Erythroblast (primary cell): ENCODE results near the gene WFIKKN2.

ENCODE experiments used
- GATA1 ChIP-seq: IDR thresholded peaks from 2 replicates; pipeline ENCODE4 v1.6.1; 2011; ENCODE audit warnings: low read depth, mild to moderate bottlenecking, control low read depth, low read length, moderate library complexity
- POLR2A ChIP-seq: IDR thresholded peaks from 2 replicates; pipeline ENCODE4 v1.6.1; 2011; ENCODE audit warnings: mild to moderate bottlenecking, low read length

DNA sequence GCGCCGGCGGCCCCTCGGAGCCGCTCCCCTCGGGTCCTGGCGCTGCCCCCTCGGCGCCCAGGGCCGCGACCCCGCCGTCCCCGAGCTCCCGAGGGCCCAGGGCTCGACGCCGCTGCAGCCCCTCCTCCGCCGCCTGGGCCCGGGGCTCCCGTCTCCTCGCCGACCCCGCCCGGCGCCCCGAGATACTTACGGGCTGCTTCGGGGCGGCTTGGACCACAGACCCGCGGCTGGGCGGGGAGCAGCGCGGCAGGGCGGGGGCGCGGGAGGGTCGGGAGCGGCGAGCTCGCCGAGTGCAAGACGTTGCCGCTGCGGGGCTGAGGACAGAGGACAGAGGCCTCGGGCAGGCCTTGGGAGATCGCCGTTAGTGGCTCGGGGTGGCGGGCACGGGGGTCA lies 30.5 kb downstream of the WFIKKN2 start:
- TF ChIP-seq POLR2A, result no peak
- no peak for TF ChIP-seq GATA1
